GM21423 (cell line): Measurements from ENCODE around the gene CENPH.
"Not testable (repeated sequence)": the region's sequence is repeated elsewhere in the genome, so short reads cannot be mapped to it uniquely, and the experiment has no call there.

Experiments
- ATAC-seq: cut with Tn5 transposase; IDR thresholded peaks from one replicate; pipeline ENCODE4 v1.9.1; 2021; ENCODE audit warnings: mild to moderate bottlenecking, moderate library complexity; ENCODE audit not compliant: unreplicated experiment

CENPH gene

GRCh38 chr5:69245031-69245430, 55.6 kb downstream of the CENPH start:
- ATAC-seq: no peak

GRCh38 chr5:69248019-69248418, 58.6 kb downstream of the CENPH start:
- no peak for ATAC-seq

GRCh38 chr5:69250593-69250992, 61.2 kb downstream of the CENPH start:
- ATAC-seq: no peak

DNA sequence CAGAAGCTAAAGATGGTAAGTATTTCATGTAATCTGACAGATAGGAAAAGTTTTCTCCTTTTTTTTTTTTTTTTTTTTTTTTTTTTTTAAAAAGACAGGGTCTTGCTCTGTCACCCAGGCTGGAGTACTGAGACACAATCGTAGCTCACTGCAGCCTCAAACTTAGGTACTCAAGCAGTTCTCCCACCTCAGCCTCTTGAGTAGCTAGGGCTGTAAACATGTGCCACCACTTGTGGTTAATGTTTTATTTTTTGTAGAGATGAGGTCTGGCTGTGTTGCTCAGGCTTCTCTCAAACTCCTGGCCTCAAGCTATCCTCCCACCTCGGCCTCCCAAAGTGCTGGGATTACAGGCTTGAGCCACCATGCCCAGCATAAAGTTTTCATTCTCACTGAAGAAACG, 63.1 kb downstream of the CENPH start:
- no peak for ATAC-seq

GRCh38 chr5:69255940-69256339, 66.6 kb downstream of the CENPH start:
- not testable (repeated sequence) for ATAC-seq

GRCh38 chr5:69257577-69257976, 68.2 kb downstream of the CENPH start:
- no peak for ATAC-seq
